GM12878 (cell line): ENCODE measurements around the gene UBQLN1. TPM values are rescaled to one million over a fixed set of nuclear protein-coding genes. Genes with fewer than 3 reads are reported as not detected.

Experiments used
- EED ChIP-seq: sonication (generic); IDR thresholded peaks from 2 replicates; pipeline ENCODE4 v1.6.1; 2016; ENCODE audit warnings: antibody characterized with exemption, low read depth
- ELK1 ChIP-seq: IDR thresholded peaks from 2 replicates; pipeline ENCODE4 v1.6.1; 2012; ENCODE audit warnings: low read depth, low read length, improper control_type of control experiment
- HCFC1 ChIP-seq: fragments of 150-350 bp; IDR thresholded peaks from 2 replicates; pipeline ENCODE4 v1.6.1; 2014; ENCODE audit warnings: low read length
- HDAC6 ChIP-seq: fragments of 200-600 bp; sonication (generic); IDR thresholded peaks from one replicate; pipeline ENCODE4 v1.8.0; 2017; ENCODE audit warnings: antibody characterized with exemption; ENCODE audit not compliant: unreplicated experiment
- IKZF1 ChIP-seq: fragments of 450-650 bp; conservative IDR thresholded peaks from 2 replicates; pipeline ENCODE4 v1.6.1; 2017; ENCODE audit warnings: antibody characterized with exemption, mild to moderate bottlenecking
- JUND ChIP-seq: IDR thresholded peaks from 2 replicates; pipeline ENCODE4 v1.6.1; 2012; ENCODE audit warnings: low read depth, mild to moderate bottlenecking, low read length, improper control_type of control experiment, moderate library complexity
- NFXL1 ChIP-seq: fragments of 450-650 bp; IDR thresholded peaks from 2 replicates; pipeline ENCODE4 v1.6.1; 2017; ENCODE audit warnings: antibody characterized with exemption, mild to moderate bottlenecking, borderline replicate concordance
- PAX5 ChIP-seq: IDR thresholded peaks from 2 replicates; pipeline ENCODE4 v1.6.1; 2011; ENCODE audit warnings: low read depth, low read length, borderline replicate concordance
- POLR2A ChIP-seq: IDR thresholded peaks from 2 replicates; pipeline ENCODE4 v1.6.1; 2011; ENCODE audit warnings: low read depth, mild to moderate bottlenecking, low read length
- POU2F2 ChIP-seq: IDR thresholded peaks from 3 replicates; pipeline ENCODE4 v1.6.1; 2011; ENCODE audit warnings: low read depth, mild to moderate bottlenecking, low read length, borderline replicate concordance
- RAD21 ChIP-seq: IDR thresholded peaks from 2 replicates; pipeline ENCODE4 v1.6.1; 2011; ENCODE audit warnings: mild to moderate bottlenecking, low read depth, low read length, moderate library complexity; ENCODE audit not compliant: insufficient read depth
- RAD51 ChIP-seq: fragments of 450-650 bp; IDR thresholded peaks from 2 replicates; pipeline ENCODE4 v1.6.1; 2016; ENCODE audit warnings: moderate library complexity, mild to moderate bottlenecking, inconsistent platforms
- RUNX3 ChIP-seq: IDR thresholded peaks from 2 replicates; pipeline ENCODE4 v1.6.1; 2012; ENCODE audit warnings: low read length, inconsistent platforms
- SMAD5 ChIP-seq: IDR thresholded peaks from 2 replicates; pipeline ENCODE4 v1.6.1; 2016; ENCODE audit warnings: antibody characterized with exemption, low read depth
- SPI1 ChIP-seq: IDR thresholded peaks from 2 replicates; pipeline ENCODE4 v1.6.1; 2011; ENCODE audit warnings: low read depth, mild to moderate bottlenecking, low read length, moderate library complexity, borderline replicate concordance; ENCODE audit not compliant: insufficient read depth
- SREBF1 ChIP-seq: IDR thresholded peaks from 2 replicates; pipeline ENCODE4 v1.6.1; 2012; ENCODE audit warnings: mild to moderate bottlenecking, low read length
- SRF ChIP-seq, 2 experiments: IDR thresholded peaks; 2 replicates each; pipeline ENCODE4 v1.6.1; 2011; ENCODE audit warnings: low read depth in 2 of 2, low read length in 2 of 2, mild to moderate bottlenecking in 1 of 2, moderate library complexity in 1 of 2
- TCF12 ChIP-seq: IDR thresholded peaks from 2 replicates; pipeline ENCODE4 v1.6.1; 2011; ENCODE audit warnings: low read depth, mild to moderate bottlenecking, low read length
- WRNIP1 ChIP-seq: IDR thresholded peaks from 2 replicates; pipeline ENCODE4 v1.6.1; 2011; ENCODE audit warnings: low read depth, low read length, improper control_type of control experiment, borderline replicate concordance
- ZBED1 ChIP-seq: IDR thresholded peaks from 2 replicates; pipeline ENCODE4 v1.6.1; 2016; ENCODE audit warnings: borderline replicate concordance
- polyA plus RNA-seq, 11 experiments: library from polyadenylated mRNA; depleted of rRNA in 4 of 11; unstranded in 6 of 11; stranded (reverse) in 5 of 11; fragments of >200 nt; fragmentation: Nextera tagmentation in 4 of 11; fragmentation: Illumina TruSeq in 1 of 11; extraction: Ambion mirVana in 4 of 11; extraction: Trizol in 1 of 11; gene quantifications; 1 replicate in 1 of 11; 2 replicates in 10 of 11; pipeline versions ENCODE4 v1.2.1 to v1.2.3, GENCODE V29; 2011 to 2016; ENCODE audit warnings: inconsistent platforms in 2 of 11, missing spikeins in 2 of 11, low read depth in 1 of 11
- total RNA-seq, 4 experiments: library from RNA; depleted of rRNA in 3 of 4; stranded (reverse); fragments of >200 nt in 3 of 4; fragmentation: Illumina TruSeq in 1 of 4; extraction: Trizol in 1 of 4; gene quantifications; 2 replicates each; pipeline versions ENCODE4 v1.2.1 to v1.2.3, GENCODE V29; 2013 to 2021
- TF ChIP-seq, protein P1 (sequence below): IDR thresholded peaks from 2 replicates; pipeline ENCODE4 v1.6.1; 2012; ENCODE audit warnings: low read depth, low read length, improper control_type of control experiment
- TF ChIP-seq, protein P2 (sequence below): fragments of 450-650 bp; IDR thresholded peaks from 2 replicates; pipeline ENCODE4 v1.6.1; 2016; ENCODE audit warnings: mild to moderate bottlenecking
- TF ChIP-seq, protein P3 (sequence below): fragments of 450-650 bp; IDR thresholded peaks from 2 replicates; pipeline ENCODE4 v1.6.1; 2017; ENCODE audit warnings: borderline replicate concordance
- TF ChIP-seq, protein P4 (sequence below): IDR thresholded peaks from 2 replicates; pipeline ENCODE4 v1.6.1; 2011; ENCODE audit warnings: low read depth, mild to moderate bottlenecking, low read length, moderate library complexity, borderline replicate concordance; ENCODE audit errors: extremely low read depth

UBQLN1 gene
- total and polyA plus RNA-seq, 10 of the 15 experiments (the other 5 are each of a cell fraction or from before 2014, with no cell fraction given), result 12.4 to 118 (median 66.1) TPM

GRCh38 chr9:83622939-83623678 lies 84.6 kb downstream of the UBQLN1 start, which contains the start of gene IDNK (continued):
- TF ChIP-seq ELK1, result peak; percentile 8; the same call in 1 of the 2 replicates
- TF ChIP-seq ZBED1, result no peak
- no peak for TF ChIP-seq SMAD5
- no peak for TF ChIP-seq HDAC6
- TF ChIP-seq, protein P1, sequence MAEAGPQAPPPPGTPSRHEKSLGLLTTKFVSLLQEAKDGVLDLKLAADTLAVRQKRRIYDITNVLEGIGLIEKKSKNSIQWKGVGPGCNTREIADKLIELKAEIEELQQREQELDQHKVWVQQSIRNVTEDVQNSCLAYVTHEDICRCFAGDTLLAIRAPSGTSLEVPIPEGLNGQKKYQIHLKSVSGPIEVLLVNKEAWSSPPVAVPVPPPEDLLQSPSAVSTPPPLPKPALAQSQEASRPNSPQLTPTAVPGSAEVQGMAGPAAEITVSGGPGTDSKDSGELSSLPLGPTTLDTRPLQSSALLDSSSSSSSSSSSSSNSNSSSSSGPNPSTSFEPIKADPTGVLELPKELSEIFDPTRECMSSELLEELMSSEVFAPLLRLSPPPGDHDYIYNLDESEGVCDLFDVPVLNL, result no peak
- peak; percentile 97 for TF ChIP-seq IKZF1
- no peak for TF ChIP-seq PAX5
- no peak for TF ChIP-seq SREBF1
- peak; percentile 35; the same call in 1 of the 2 replicates for TF ChIP-seq EED
- TF ChIP-seq SPI1, result no peak
- TF ChIP-seq, protein P2, sequence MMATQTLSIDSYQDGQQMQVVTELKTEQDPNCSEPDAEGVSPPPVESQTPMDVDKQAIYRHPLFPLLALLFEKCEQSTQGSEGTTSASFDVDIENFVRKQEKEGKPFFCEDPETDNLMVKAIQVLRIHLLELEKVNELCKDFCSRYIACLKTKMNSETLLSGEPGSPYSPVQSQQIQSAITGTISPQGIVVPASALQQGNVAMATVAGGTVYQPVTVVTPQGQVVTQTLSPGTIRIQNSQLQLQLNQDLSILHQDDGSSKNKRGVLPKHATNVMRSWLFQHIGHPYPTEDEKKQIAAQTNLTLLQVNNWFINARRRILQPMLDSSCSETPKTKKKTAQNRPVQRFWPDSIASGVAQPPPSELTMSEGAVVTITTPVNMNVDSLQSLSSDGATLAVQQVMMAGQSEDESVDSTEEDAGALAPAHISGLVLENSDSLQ, result no peak
- TF ChIP-seq, protein P3, sequence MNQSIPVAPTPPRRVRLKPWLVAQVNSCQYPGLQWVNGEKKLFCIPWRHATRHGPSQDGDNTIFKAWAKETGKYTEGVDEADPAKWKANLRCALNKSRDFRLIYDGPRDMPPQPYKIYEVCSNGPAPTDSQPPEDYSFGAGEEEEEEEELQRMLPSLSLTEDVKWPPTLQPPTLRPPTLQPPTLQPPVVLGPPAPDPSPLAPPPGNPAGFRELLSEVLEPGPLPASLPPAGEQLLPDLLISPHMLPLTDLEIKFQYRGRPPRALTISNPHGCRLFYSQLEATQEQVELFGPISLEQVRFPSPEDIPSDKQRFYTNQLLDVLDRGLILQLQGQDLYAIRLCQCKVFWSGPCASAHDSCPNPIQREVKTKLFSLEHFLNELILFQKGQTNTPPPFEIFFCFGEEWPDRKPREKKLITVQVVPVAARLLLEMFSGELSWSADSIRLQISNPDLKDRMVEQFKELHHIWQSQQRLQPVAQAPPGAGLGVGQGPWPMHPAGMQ, result no peak
- 0 out of 4 replicates have a peak, but pooled peaks of 1 of the 2 experiments have one; percentile 0 for TF ChIP-seq SRF (IDR thresholded peaks at IDR 0.05; ENCODE audit: low read depth in 2 of 2, low read length in 2 of 2)
- no peak for TF ChIP-seq WRNIP1
- peak; percentile 93 for TF ChIP-seq POLR2A
- no peak for TF ChIP-seq RAD51
- no peak for TF ChIP-seq NFXL1
- 0 out of 3 replicates have a peak, but pooled peaks have one; percentile 16 for TF ChIP-seq POU2F2
- peak; percentile 7; the same call in 1 of the 2 replicates for TF ChIP-seq HCFC1
- no peak; the same call in 1 of the 2 replicates for TF ChIP-seq RUNX3
- TF ChIP-seq, protein P4, sequence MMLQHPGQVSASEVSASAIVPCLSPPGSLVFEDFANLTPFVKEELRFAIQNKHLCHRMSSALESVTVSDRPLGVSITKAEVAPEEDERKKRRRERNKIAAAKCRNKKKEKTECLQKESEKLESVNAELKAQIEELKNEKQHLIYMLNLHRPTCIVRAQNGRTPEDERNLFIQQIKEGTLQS, result no peak
- no peak for TF ChIP-seq TCF12
- TF ChIP-seq RAD21, result no peak
- TF ChIP-seq JUND, result no peak
